ENCODE data around the gene GORASP2. TPM values are rescaled to one million over a fixed set of nuclear protein-coding genes. Genes with fewer than 3 reads are reported as not detected.

Gene GORASP2
- total and polyA plus RNA-seq, 2 experiments from 2014 or later: 44.5 to 45.2 TPM

DNA sequence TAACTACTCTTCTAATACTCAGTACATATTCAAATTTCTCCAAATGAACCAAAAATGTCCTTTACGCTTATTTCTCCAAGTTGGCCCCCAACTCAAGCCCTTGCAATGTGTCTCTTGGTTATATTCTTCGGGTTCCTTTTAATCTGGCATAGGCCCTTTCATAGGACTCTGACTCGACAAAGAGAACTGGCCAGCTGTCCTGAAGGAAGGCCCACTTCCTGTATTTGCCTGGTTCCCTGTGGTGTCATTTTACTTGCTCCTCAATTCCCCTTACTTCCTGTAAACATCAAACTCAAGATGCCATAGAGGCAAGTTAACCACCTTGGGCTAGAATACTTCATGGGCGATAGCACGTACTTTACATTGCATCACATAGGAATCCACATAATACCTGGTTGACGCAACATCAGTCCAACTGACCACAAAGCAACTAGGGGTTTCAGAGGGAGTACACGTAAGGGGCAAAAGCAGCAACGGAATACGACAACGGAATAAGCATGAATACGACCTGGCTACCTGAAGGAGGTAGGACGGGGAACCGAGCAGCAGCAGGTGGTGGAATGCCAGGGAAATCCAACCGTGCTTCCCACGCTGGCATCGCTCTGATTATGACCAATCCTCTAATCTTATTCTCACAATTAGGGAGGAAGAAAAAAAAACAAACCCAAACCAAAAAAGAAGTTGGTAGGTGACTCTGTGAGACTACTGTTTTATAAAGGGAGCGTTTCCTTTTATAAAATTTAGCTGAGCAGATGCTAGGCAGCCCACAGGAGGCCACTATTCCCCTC, 823 bp upstream of the GORASP2 start:
- H3K9me3 Mint-ChIP-seq: peaks cover 40% of the 10 kb centered on the region
- H3K4me3 Mint-ChIP-seq: peak overlapping the region; percentile 92
- H3K27ac Mint-ChIP-seq: peak overlapping the region; percentile 91
- H3K36me3 Mint-ChIP-seq (ENCODE audit: low read depth): peaks cover 44% of the 10 kb centered on the region
- ATAC-seq: no peak; the same call in 2 of the 3 replicates
- Histone ChIP-seq H2AFZ (peak overlapping the region; percentile 23; the same call in 1 of the 2 replicates), H3K4me1 (ENCODE audit: insufficient read depth) (peaks cover 11% of the 10 kb centered on the region), H3K27ac (ENCODE audit: low read depth) (peak overlapping the region; percentile 91), H3K9me2 (ENCODE audit: insufficient read depth) (peaks cover 12% of the 10 kb centered on the region; the same call in 1 of the 2 replicates), H3K79me2 (replicated peaks; ENCODE audit: insufficient read depth) (peaks cover 38% of the 10 kb centered on the region), H3F3A (replicated peaks; ENCODE audit: low read depth) (peaks cover 13% of the 10 kb centered on the region; the same call in 1 of the 2 replicates), H4K20me1 (replicated peaks; ENCODE audit: insufficient read depth) (peaks cover 16% of the 10 kb centered on the region), H3K36me3 (ENCODE audit: insufficient read depth) (no peaks in the 10 kb centered on the region), H3K4me2 (peak overlapping the region; percentile 72), H3K27me3 (ENCODE audit: insufficient read depth) (no peaks in the 10 kb centered on the region), H3K4me3 (peak overlapping the region; percentile 49)
- DNase-seq (ENCODE audit: low spot score): peak; percentile 48
- TF ChIP-seq, protein P1, sequence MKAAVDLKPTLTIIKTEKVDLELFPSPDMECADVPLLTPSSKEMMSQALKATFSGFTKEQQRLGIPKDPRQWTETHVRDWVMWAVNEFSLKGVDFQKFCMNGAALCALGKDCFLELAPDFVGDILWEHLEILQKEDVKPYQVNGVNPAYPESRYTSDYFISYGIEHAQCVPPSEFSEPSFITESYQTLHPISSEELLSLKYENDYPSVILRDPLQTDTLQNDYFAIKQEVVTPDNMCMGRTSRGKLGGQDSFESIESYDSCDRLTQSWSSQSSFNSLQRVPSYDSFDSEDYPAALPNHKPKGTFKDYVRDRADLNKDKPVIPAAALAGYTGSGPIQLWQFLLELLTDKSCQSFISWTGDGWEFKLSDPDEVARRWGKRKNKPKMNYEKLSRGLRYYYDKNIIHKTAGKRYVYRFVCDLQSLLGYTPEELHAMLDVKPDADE (IDR thresholded peaks at IDR 0.05): peak; percentile 64
- no peak for TF ChIP-seq CREB1 (CRISPR knock-in tag; IDR thresholded peaks at IDR 0.05; ENCODE audit: low read depth)
- H3K27me3 Mint-ChIP-seq (ENCODE audit: insufficient read depth, low read depth, poor library complexity): peaks cover 16% of the 10 kb centered on the region
- peaks cover 20% of the 10 kb centered on the region for H3K4me1 Mint-ChIP-seq

DNA sequence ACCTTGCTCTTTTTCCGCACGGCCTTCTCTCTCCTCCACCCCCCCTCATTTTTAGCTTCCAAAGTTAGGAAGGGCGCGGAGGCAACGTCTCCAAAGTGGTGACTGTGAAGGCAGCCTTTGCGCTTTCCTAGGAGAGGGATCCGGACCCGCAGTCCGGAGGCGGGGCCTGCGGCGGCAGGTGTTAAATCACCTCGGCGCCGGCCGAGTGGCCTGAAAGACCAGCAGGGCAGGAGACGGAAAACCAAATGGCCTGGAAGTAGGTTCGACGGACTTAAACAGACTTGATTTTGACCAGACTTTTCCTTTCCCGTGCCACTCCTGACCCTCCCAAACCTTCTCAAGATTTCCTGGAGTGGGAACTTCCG, 615 bp downstream of the GORASP2 start:
- H3K4me1 ChIP-seq (ENCODE audit: insufficient read depth): peaks cover 11% of the 10 kb centered on the region
- no peaks in the 10 kb centered on the region for H3K27me3 ChIP-seq (ENCODE audit: insufficient read depth)
- H3K36me3 ChIP-seq (ENCODE audit: insufficient read depth): no peaks in the 10 kb centered on the region
- TF ChIP-seq, protein P2, sequence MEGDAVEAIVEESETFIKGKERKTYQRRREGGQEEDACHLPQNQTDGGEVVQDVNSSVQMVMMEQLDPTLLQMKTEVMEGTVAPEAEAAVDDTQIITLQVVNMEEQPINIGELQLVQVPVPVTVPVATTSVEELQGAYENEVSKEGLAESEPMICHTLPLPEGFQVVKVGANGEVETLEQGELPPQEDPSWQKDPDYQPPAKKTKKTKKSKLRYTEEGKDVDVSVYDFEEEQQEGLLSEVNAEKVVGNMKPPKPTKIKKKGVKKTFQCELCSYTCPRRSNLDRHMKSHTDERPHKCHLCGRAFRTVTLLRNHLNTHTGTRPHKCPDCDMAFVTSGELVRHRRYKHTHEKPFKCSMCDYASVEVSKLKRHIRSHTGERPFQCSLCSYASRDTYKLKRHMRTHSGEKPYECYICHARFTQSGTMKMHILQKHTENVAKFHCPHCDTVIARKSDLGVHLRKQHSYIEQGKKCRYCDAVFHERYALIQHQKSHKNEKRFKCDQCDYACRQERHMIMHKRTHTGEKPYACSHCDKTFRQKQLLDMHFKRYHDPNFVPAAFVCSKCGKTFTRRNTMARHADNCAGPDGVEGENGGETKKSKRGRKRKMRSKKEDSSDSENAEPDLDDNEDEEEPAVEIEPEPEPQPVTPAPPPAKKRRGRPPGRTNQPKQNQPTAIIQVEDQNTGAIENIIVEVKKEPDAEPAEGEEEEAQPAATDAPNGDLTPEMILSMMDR (conservative IDR thresholded peaks at IDR 0.05; ENCODE audit: low read depth in 2 of 2): no peak
- TF ChIP-seq, protein P1 (IDR thresholded peaks at IDR 0.05): no peak
- TF ChIP-seq NANOG (IDR thresholded peaks at IDR 0.05; ENCODE audit: borderline replicate concordance) (no peak), ZNF114 (CRISPR knock-in tag; IDR thresholded peaks at IDR 0.05) (no peak), STAT1 (IDR thresholded peaks at IDR 0.05; ENCODE audit: unreplicated experiment) (no peak), ZNF331 (CRISPR knock-in tag; IDR thresholded peaks at IDR 0.05; ENCODE audit: low read depth) (no peak), JUNB (IDR thresholded peaks at IDR 0.05; ENCODE audit: unreplicated experiment) (no peak)
- TF ChIP-seq, protein P3, sequence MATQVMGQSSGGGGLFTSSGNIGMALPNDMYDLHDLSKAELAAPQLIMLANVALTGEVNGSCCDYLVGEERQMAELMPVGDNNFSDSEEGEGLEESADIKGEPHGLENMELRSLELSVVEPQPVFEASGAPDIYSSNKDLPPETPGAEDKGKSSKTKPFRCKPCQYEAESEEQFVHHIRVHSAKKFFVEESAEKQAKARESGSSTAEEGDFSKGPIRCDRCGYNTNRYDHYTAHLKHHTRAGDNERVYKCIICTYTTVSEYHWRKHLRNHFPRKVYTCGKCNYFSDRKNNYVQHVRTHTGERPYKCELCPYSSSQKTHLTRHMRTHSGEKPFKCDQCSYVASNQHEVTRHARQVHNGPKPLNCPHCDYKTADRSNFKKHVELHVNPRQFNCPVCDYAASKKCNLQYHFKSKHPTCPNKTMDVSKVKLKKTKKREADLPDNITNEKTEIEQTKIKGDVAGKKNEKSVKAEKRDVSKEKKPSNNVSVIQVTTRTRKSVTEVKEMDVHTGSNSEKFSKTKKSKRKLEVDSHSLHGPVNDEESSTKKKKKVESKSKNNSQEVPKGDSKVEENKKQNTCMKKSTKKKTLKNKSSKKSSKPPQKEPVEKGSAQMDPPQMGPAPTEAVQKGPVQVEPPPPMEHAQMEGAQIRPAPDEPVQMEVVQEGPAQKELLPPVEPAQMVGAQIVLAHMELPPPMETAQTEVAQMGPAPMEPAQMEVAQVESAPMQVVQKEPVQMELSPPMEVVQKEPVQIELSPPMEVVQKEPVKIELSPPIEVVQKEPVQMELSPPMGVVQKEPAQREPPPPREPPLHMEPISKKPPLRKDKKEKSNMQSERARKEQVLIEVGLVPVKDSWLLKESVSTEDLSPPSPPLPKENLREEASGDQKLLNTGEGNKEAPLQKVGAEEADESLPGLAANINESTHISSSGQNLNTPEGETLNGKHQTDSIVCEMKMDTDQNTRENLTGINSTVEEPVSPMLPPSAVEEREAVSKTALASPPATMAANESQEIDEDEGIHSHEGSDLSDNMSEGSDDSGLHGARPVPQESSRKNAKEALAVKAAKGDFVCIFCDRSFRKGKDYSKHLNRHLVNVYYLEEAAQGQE (IDR thresholded peaks at IDR 0.05; ENCODE audit: unreplicated experiment): no peak
- H3K4me3 Mint-ChIP-seq: peak overlapping the region; percentile 92
- H3K4me1 Mint-ChIP-seq: peaks cover 20% of the 10 kb centered on the region
- H3K4me2 ChIP-seq: peak overlapping the region; percentile 94
- H3K27ac ChIP-seq (ENCODE audit: low read depth): peak overlapping the region; percentile 91
- H4K20me1 ChIP-seq (replicated peaks; ENCODE audit: insufficient read depth): peaks cover 27% of the 10 kb centered on the region
- peak overlapping the region; percentile 91 for H3K4me3 ChIP-seq
- H3K9me3 Mint-ChIP-seq: peaks cover 28% of the 10 kb centered on the region
- H3K27me3 Mint-ChIP-seq (ENCODE audit: insufficient read depth, low read depth, poor library complexity): peaks cover 14% of the 10 kb centered on the region
- peaks cover 52% of the 10 kb centered on the region for H3K79me2 ChIP-seq (replicated peaks; ENCODE audit: insufficient read depth)
- peak overlapping the region; percentile 70; the same call in 1 of the 2 replicates for H2AFZ ChIP-seq
- H3K36me3 Mint-ChIP-seq (ENCODE audit: low read depth): peaks cover 33% of the 10 kb centered on the region
- peak overlapping the region; percentile 93 for H3K27ac Mint-ChIP-seq
- peaks cover 13% of the 10 kb centered on the region; the same call in 1 of the 2 replicates for H3F3A ChIP-seq (replicated peaks; ENCODE audit: low read depth)
- H3K9me2 ChIP-seq (ENCODE audit: insufficient read depth): peaks cover 12% of the 10 kb centered on the region; the same call in 1 of the 2 replicates
- ATAC-seq: peak; percentile 54
- peak; percentile 81 for DNase-seq (ENCODE audit: low spot score)
